ENCODE data around the gene AGPS.

Gene AGPS

GRCh38 chr2:177392373-177393202 is at the start of gene AGPS (continued):
- TF ChIP-seq ZNF239 (tag by site-specific recombination; IDR thresholded peaks at IDR 0.05) (no peak), KLF7 (tag by site-specific recombination; IDR thresholded peaks at IDR 0.05; ENCODE audit: borderline replicate concordance) (peak; percentile 49; the same call in 1 of the 2 replicates), ZNF169 (tag by site-specific recombination; IDR thresholded peaks at IDR 0.05) (no peak), ZNF155 (tag by site-specific recombination; IDR thresholded peaks at IDR 0.05) (no peak), FEZF1 (tag by site-specific recombination; IDR thresholded peaks at IDR 0.05) (0 out of 2 replicates have a peak, but pooled peaks have one; percentile 16), ZNF837 (tag by site-specific recombination; IDR thresholded peaks at IDR 0.05) (no peak), ZNF350 (tag by site-specific recombination; IDR thresholded peaks at IDR 0.05) (no peak), ZNF571 (tag by site-specific recombination; IDR thresholded peaks at IDR 0.05) (no peak), ZBTB20 (tag by site-specific recombination; IDR thresholded peaks at IDR 0.05) (no peak), SP7 (tag by site-specific recombination; IDR thresholded peaks at IDR 0.05) (peak; percentile 64), TSHZ1 (tag by site-specific recombination; IDR thresholded peaks at IDR 0.05; ENCODE audit: borderline replicate concordance) (no peak), EGR2 (tag by site-specific recombination; IDR thresholded peaks at IDR 0.05; ENCODE audit: low read depth) (peak; percentile 65), ZNF449 (tag by site-specific recombination; IDR thresholded peaks at IDR 0.05) (0 out of 2 replicates have a peak, but pooled peaks have one; percentile 56), ZNF600 (tag by site-specific recombination; IDR thresholded peaks at IDR 0.05) (peak; percentile 33; the same call in 1 of the 2 replicates), ZSCAN30 (tag by site-specific recombination; IDR thresholded peaks at IDR 0.05) (peak; percentile 42; the same call in 1 of the 2 replicates), ZNF24 (tag by site-specific recombination; IDR thresholded peaks at IDR 0.05) (0 out of 2 replicates have a peak, but pooled peaks have one; percentile 58), ZNF37A (tag by site-specific recombination; IDR thresholded peaks at IDR 0.05) (no peak), ZNF843 (tag by site-specific recombination; IDR thresholded peaks at IDR 0.05) (0 out of 2 replicates have a peak, but pooled peaks have one; percentile 16), GLIS1 (tag by site-specific recombination; IDR thresholded peaks at IDR 0.05) (peak; percentile 47), ZNF768 (tag by site-specific recombination; IDR thresholded peaks at IDR 0.05) (no peak), ZNF473 (tag by site-specific recombination; IDR thresholded peaks at IDR 0.05) (no peak), ZBTB8A (tag by site-specific recombination; IDR thresholded peaks at IDR 0.05) (peak; percentile 97), ZNF610 (tag by site-specific recombination; IDR thresholded peaks at IDR 0.05; ENCODE audit: borderline replicate concordance) (peak; percentile 88), ZNF140 (tag by site-specific recombination; IDR thresholded peaks at IDR 0.05) (no peak), ZNF624 (tag by site-specific recombination; IDR thresholded peaks at IDR 0.05) (no peak), ZNF335 (tag by site-specific recombination; conservative IDR thresholded peaks at IDR 0.05) (peak; percentile 71), ZNF16 (tag by site-specific recombination; IDR thresholded peaks at IDR 0.05; ENCODE audit: low read depth) (no peak), ZNF221 (tag by site-specific recombination; IDR thresholded peaks at IDR 0.05; ENCODE audit: borderline replicate concordance) (no peak)
- TF ChIP-seq, protein P1, sequence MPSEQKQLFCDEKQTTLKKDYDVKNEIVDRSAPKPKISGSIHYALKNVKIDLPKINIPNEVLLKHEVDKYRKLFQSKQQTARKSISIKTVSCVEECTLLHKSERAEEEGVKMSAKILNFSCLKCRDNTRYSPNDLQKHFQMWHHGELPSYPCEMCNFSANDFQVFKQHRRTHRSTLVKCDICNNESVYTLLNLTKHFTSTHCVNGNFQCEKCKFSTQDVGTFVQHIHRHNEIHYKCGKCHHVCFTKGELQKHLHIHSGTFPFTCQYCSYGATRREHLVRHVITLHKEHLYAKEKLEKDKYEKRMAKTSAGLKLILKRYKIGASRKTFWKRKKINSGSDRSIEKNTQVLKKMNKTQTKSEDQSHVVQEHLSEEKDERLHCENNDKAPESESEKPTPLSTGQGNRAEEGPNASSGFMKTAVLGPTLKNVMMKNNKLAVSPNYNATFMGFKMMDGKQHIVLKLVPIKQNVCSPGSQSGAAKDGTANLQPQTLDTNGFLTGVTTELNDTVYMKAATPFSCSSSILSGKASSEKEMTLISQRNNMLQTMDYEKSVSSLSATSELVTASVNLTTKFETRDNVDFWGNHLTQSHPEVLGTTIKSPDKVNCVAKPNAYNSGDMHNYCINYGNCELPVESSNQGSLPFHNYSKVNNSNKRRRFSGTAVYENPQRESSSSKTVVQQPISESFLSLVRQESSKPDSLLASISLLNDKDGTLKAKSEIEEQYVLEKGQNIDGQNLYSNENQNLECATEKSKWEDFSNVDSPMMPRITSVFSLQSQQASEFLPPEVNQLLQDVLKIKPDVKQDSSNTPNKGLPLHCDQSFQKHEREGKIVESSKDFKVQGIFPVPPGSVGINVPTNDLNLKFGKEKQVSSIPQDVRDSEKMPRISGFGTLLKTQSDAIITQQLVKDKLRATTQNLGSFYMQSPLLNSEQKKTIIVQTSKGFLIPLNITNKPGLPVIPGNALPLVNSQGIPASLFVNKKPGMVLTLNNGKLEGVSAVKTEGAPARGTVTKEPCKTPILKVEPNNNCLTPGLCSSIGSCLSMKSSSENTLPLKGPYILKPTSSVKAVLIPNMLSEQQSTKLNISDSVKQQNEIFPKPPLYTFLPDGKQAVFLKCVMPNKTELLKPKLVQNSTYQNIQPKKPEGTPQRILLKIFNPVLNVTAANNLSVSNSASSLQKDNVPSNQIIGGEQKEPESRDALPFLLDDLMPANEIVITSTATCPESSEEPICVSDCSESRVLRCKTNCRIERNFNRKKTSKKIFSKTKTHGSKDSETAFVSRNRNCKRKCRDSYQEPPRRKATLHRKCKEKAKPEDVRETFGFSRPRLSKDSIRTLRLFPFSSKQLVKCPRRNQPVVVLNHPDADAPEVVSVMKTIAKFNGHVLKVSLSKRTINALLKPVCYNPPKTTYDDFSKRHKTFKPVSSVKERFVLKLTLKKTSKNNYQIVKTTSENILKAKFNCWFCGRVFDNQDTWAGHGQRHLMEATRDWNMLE (tag by site-specific recombination; conservative IDR thresholded peaks at IDR 0.05; ENCODE audit: low read depth): peak; percentile 53; the same call in 1 of the 2 replicates

Data from HEK293 (cell line).